DND-41 (cell line): ENCODE measurements around the gene ZNF576.

Experiments used
- ATAC-seq: fragments of 200-7000 bp; cut with Tn5 transposase; 3 replicates; pipeline ENCODE4 v1.9.1; 2021; ENCODE audit warnings: low read depth; ENCODE audit not compliant: insufficient read depth
- DNase-seq: peaks from one replicate; pipeline ENCODE4 v3.0.0-alpha.2; 2020
- H2AFZ ChIP-seq: 2 replicates; pipeline ENCODE4 v1.6.0; 2012; ENCODE audit warnings: low read depth, low read length
- H3K27ac ChIP-seq: 2 replicates; pipeline ENCODE4 v1.5.1; 2012; ENCODE audit warnings: low read length, inconsistent platforms
- H3K27me3 ChIP-seq: fragments of 200-600 bp; sonication (generic); 2 replicates; pipeline ENCODE4 v1.6.0; 2012; ENCODE audit warnings: low read length, mild to moderate bottlenecking, inconsistent platforms; ENCODE audit not compliant: insufficient read depth, poor library complexity
- H3K36me3 ChIP-seq: 2 replicates; pipeline ENCODE4 v1.5.1; 2012; ENCODE audit warnings: low read length, inconsistent platforms; ENCODE audit not compliant: insufficient read depth
- H3K4me1 ChIP-seq: 2 replicates; pipeline ENCODE4 v1.5.1; 2012; ENCODE audit warnings: mild to moderate bottlenecking, low read length; ENCODE audit not compliant: insufficient read depth
- H3K4me2 ChIP-seq: 2 replicates; pipeline ENCODE4 v1.6.0; 2012; ENCODE audit warnings: mild to moderate bottlenecking, moderate library complexity, low read length, inconsistent platforms; ENCODE audit not compliant: insufficient read depth
- H3K4me3 ChIP-seq, 2 experiments: fragments of 200-600 bp in 1 of 2; shearing (Covaris generic) in 1 of 2; 2 replicates each; pipeline ENCODE4 v1.5.1; 2012 to 2016; ENCODE audit warnings: inconsistent platforms in 2 of 2, low read length in 2 of 2, mild to moderate bottlenecking in 2 of 2, low read depth in 1 of 2, moderate library complexity in 1 of 2
- H3K79me2 ChIP-seq: 2 replicates; pipeline ENCODE4 v1.6.0; 2012; ENCODE audit warnings: low read length, inconsistent platforms; ENCODE audit not compliant: insufficient read depth
- H3K9ac ChIP-seq: 2 replicates; pipeline ENCODE4 v1.6.0; 2012; ENCODE audit warnings: low read depth, mild to moderate bottlenecking, inconsistent platforms, low read length, moderate library complexity
- H3K9me3 ChIP-seq: 2 replicates; pipeline ENCODE4 v1.5.1; 2012; ENCODE audit warnings: low read length, moderate library complexity, mild to moderate bottlenecking, inconsistent platforms; ENCODE audit not compliant: insufficient read depth, severe bottlenecking
- H4K20me1 ChIP-seq: 2 replicates; pipeline ENCODE4 v1.6.0; 2012; ENCODE audit warnings: low read length; ENCODE audit not compliant: insufficient read depth
- EZH2 ChIP-seq: IDR thresholded peaks from 3 replicates; pipeline ENCODE4 v1.6.1; 2012; ENCODE audit warnings: borderline replicate concordance, low read depth, mild to moderate bottlenecking, moderate library complexity, low read length, inconsistent platforms; ENCODE audit not compliant: severe bottlenecking
- TF ChIP-seq, protein P1 (sequence below): IDR thresholded peaks from 2 replicates; pipeline ENCODE4 v1.5.1; 2012; ENCODE audit warnings: borderline replicate concordance, low read length, moderate library complexity, mild to moderate bottlenecking; ENCODE audit not compliant: poor library complexity, severe bottlenecking; ENCODE audit errors: extremely low read depth

The ZNF576 gene

DNA sequence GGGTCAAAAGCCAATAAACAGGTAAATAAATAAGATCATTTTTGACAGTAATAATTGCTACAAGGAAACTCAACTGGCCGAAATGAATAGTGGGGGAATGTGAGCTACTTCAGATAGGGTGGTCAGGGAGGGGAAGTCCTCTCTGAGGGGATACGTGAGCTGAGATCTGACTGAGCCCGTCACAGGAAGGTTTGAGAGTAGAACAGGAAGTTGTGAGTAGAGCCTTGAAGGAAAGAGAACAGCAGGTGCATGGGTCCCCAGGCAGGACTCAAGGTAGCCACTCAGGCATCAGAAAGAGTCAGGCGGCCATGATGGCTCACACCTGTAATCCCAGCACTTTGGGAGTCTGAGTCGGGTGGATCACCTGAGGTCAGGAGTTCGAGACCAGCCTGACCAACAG is 6.7 kb upstream of the ZNF576 start:
- H3K27me3 ChIP-seq = no peaks in the 10 kb centered on the region
- no peak overlapping the region for H2AFZ ChIP-seq
- peaks cover 11% of the 10 kb centered on the region for H3K4me1 ChIP-seq
- H3K4me2 ChIP-seq = no peak overlapping the region
- no peak overlapping the region for H3K9ac ChIP-seq
- TF ChIP-seq, protein P1, sequence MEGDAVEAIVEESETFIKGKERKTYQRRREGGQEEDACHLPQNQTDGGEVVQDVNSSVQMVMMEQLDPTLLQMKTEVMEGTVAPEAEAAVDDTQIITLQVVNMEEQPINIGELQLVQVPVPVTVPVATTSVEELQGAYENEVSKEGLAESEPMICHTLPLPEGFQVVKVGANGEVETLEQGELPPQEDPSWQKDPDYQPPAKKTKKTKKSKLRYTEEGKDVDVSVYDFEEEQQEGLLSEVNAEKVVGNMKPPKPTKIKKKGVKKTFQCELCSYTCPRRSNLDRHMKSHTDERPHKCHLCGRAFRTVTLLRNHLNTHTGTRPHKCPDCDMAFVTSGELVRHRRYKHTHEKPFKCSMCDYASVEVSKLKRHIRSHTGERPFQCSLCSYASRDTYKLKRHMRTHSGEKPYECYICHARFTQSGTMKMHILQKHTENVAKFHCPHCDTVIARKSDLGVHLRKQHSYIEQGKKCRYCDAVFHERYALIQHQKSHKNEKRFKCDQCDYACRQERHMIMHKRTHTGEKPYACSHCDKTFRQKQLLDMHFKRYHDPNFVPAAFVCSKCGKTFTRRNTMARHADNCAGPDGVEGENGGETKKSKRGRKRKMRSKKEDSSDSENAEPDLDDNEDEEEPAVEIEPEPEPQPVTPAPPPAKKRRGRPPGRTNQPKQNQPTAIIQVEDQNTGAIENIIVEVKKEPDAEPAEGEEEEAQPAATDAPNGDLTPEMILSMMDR = no peak
- no peak for TF ChIP-seq EZH2
- H3K9me3 ChIP-seq = no peaks in the 10 kb centered on the region
- H3K36me3 ChIP-seq = peaks cover 38% of the 10 kb centered on the region
- ATAC-seq (no peak), DNase-seq (no peak)
- no peak overlapping the region for H3K27ac ChIP-seq
- no peak overlapping the region for H3K4me3 ChIP-seq
- H3K79me2 ChIP-seq = peaks cover 15% of the 10 kb centered on the region
- peaks cover 20% of the 10 kb centered on the region; the same call in 1 of the 2 replicates for H4K20me1 ChIP-seq

DNA sequence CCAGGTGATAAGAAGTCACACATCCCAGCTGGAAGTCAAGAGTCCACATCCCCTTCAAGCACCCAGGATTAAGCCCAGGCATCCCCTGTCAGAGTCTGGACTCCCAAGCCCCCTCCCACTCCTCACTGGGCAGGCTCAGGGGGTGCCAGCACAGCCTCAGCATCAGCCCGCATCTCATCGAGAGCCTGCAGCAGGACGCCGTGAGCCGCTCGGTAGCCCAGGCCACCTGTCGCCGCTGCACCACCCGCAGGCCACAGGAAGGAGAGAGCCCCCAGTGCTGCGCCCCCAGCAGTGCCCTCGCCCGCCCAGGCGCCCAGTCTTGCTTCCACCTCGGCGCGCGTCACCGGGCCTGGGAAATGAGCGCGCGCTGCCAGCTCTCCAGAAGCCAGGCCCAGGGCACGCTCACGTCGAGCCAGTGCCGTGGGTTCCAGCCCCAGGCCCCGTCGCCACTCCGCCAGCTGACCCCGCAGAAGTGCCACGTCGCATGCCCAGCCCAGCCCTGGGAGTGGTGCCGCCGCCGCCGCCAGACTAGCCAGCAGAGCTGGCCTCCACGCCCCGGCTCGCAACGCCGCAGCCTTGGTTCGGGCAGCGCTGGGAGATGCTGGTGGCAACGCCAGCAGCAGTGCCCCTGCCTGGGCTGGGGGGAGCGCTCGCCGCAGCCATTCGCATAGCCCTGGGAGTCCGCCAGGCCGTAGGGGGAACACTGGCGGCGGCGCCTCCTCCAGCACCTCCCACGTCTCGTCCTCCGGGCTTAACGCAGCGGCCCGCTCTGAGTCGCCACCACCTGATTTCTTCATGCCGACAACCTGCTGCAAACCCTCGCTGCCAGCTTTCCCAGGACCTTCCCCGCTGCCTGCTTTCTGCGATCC is 4.3 kb upstream of the ZNF576 start:
- ATAC-seq = no peak
- H2AFZ ChIP-seq = no peak overlapping the region
- DNase-seq = no peak
- no peak for TF ChIP-seq EZH2
- TF ChIP-seq, protein P1 = no peak
- H3K27ac ChIP-seq = no peak overlapping the region
- peaks cover 20% of the 10 kb centered on the region; the same call in 1 of the 2 replicates for H4K20me1 ChIP-seq
- H3K4me2 ChIP-seq = no peak overlapping the region
- H3K27me3 ChIP-seq = no peaks in the 10 kb centered on the region
- no peak overlapping the region for H3K4me3 ChIP-seq
- H3K36me3 ChIP-seq = peaks cover 33% of the 10 kb centered on the region
- peaks cover 33% of the 10 kb centered on the region for H3K79me2 ChIP-seq
- no peaks in the 10 kb centered on the region for H3K9me3 ChIP-seq
- no peak overlapping the region for H3K9ac ChIP-seq
- peaks cover 24% of the 10 kb centered on the region for H3K4me1 ChIP-seq

DNA sequence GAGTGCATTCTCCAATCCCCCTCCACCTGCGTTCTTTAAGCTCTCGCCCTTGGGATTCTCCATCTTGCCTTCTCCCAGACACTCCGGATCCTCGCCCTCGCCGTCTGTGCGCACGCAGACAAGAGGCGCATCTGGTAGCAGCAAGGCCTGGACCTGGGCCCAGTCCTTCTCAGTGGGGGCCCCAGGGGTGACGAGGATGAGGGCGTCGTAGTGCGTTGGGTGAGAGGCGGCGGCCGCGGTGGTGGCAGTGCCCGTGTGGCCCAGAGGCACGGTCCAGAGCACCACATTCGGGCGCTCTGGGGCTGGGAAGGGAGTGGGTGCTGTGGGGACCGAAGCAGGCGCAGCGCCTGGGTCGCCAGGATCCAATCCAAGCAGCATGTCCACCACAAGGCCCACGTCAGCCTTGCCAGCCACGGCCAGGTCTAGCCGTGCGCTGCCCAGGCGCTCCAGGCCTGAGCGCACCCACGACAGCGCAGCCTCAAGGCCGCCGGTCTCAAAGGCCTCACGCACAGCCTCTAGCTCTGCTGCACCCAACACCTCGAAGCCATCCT is 3.5 kb upstream of the ZNF576 start:
- H3K4me2 ChIP-seq = no peak overlapping the region

More for the DNA sequence above, 3.5 kb upstream of the ZNF576 start:
- DNase-seq (no peak), ATAC-seq (no peak)
- H2AFZ ChIP-seq = no peak overlapping the region
- peaks cover 20% of the 10 kb centered on the region; the same call in 1 of the 2 replicates for H4K20me1 ChIP-seq
- no peak overlapping the region for H3K27ac ChIP-seq
- H3K4me1 ChIP-seq = peaks cover 31% of the 10 kb centered on the region
- TF ChIP-seq, protein P1 = no peak
- TF ChIP-seq EZH2 = no peak
- peaks cover 33% of the 10 kb centered on the region for H3K36me3 ChIP-seq
- H3K79me2 ChIP-seq = peaks cover 40% of the 10 kb centered on the region
- H3K9ac ChIP-seq = no peak overlapping the region
- H3K4me3 ChIP-seq = no peak overlapping the region
- no peaks in the 10 kb centered on the region for H3K9me3 ChIP-seq
- H3K27me3 ChIP-seq = no peaks in the 10 kb centered on the region
